ENCODE data around the gene OPTN.

DNA sequence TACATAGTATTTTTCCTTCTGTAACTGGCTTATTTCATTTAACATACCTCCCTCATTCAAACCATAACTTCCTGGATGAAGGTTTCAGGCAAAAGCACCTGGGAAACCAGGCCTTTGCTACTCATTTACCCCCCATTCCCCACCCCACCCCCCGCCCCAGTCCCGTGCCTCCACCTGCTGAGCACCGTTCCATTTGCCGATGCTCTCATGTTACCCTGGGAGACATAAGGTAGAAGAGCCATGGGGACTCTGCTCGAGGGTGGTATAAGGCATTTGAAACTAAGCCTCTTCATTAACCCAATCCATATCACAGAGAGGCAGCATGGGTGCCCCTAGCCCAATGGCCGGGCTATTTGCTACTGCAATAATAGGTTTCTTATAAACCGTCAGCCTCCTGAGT is 39.2 kb downstream of the OPTN start:
- TF ChIP-seq POLR2A (IDR thresholded peaks at IDR 0.05) = no peak
- TF ChIP-seq CTCF (IDR thresholded peaks at IDR 0.05) = no peak
